OCI-LY1 (cell line): ENCODE measurements around the gene SLC25A51.

ENCODE experiments used
- H2AFZ ChIP-seq: fragments of 200-600 bp; sonication (generic), shearing (Covaris generic); 2 replicates; pipeline ENCODE4 v1.6.0; 2014; ENCODE audit warnings: antibody characterized with exemption, mild to moderate bottlenecking, low read length
- H3F3A ChIP-seq: fragments of 200-600 bp; sonication (generic), shearing (Covaris generic); 2 replicates; pipeline ENCODE4 v1.6.0; 2014; ENCODE audit warnings: mild to moderate bottlenecking, antibody characterized with exemption, low read length, moderate library complexity; ENCODE audit not compliant: insufficient read depth
- H3K27ac ChIP-seq: fragments of 200-600 bp; sonication (generic); 2 replicates; pipeline ENCODE4 v1.5.1; 2014; ENCODE audit warnings: low read length, mixed run types, mild to moderate bottlenecking, low read depth; ENCODE audit not compliant: poor library complexity, severe bottlenecking
- H3K27me3 ChIP-seq: fragments of 200-600 bp; sonication (generic); 2 replicates; pipeline ENCODE4 v1.6.0; 2014; ENCODE audit warnings: antibody characterized with exemption, mild to moderate bottlenecking, low read length, moderate library complexity; ENCODE audit not compliant: insufficient read depth
- H3K36me3 ChIP-seq: fragments of 200-600 bp; sonication (generic); 2 replicates; pipeline ENCODE4 v1.6.1; 2014; ENCODE audit warnings: mild to moderate bottlenecking, antibody characterized with exemption, low read length, moderate library complexity, mixed read lengths; ENCODE audit not compliant: insufficient read depth
- H3K4me1 ChIP-seq: fragments of 200-600 bp; sonication (generic); 2 replicates; pipeline ENCODE4 v1.5.1; 2014; ENCODE audit warnings: mild to moderate bottlenecking, low read length, moderate library complexity; ENCODE audit not compliant: insufficient read depth, severe bottlenecking
- H3K4me2 ChIP-seq: fragments of 200-600 bp; sonication (generic), shearing (Covaris generic); 2 replicates; pipeline ENCODE4 v1.6.1; 2014; ENCODE audit warnings: low read length
- H3K4me3 ChIP-seq: fragments of 200-600 bp; sonication (generic); 2 replicates; pipeline ENCODE4 v1.5.1; 2014; ENCODE audit warnings: low read length, low read depth, mild to moderate bottlenecking, mixed read lengths; ENCODE audit not compliant: poor library complexity, severe bottlenecking
- H3K79me2 ChIP-seq: fragments of 200-600 bp; shearing (Covaris generic); 2 replicates; pipeline ENCODE4 v1.6.1; 2016; ENCODE audit warnings: mixed run types, low read length, mixed read lengths; ENCODE audit not compliant: insufficient read depth
- H3K9ac ChIP-seq: fragments of 200-600 bp; sonication (generic), shearing (Covaris generic); 2 replicates; pipeline ENCODE4 v1.6.1; 2014; ENCODE audit warnings: mild to moderate bottlenecking, low read length, mixed read lengths
- H3K9me2 ChIP-seq: fragments of 200-600 bp; sonication (generic), shearing (Covaris generic); 2 replicates; pipeline ENCODE4 v1.6.1; 2014; ENCODE audit warnings: low read depth, mild to moderate bottlenecking, low read length, mixed read lengths
- H3K9me3 ChIP-seq: fragments of 200-600 bp; shearing (Covaris generic); 2 replicates; pipeline ENCODE4 v1.6.1; 2014; ENCODE audit warnings: low read length, mixed read lengths
- H4K20me1 ChIP-seq: fragments of 200-600 bp; sonication (generic), shearing (Covaris generic); 2 replicates; pipeline ENCODE4 v1.6.0; 2016; ENCODE audit warnings: mild to moderate bottlenecking, low read length; ENCODE audit not compliant: insufficient read depth
- CTCF ChIP-seq: fragments of 200-600 bp; sonication (generic), shearing (Covaris generic); IDR thresholded peaks from 2 replicates; pipeline ENCODE4 v1.5.1; 2017; ENCODE audit warnings: mild to moderate bottlenecking, antibody characterized with exemption, low read length, moderate library complexity, mixed read lengths
- EZH2 ChIP-seq: fragments of 200-600 bp; sonication (generic), shearing (Covaris generic); IDR thresholded peaks from 2 replicates; pipeline ENCODE4 v1.8.0; 2017; ENCODE audit warnings: borderline replicate concordance, mixed run types, mild to moderate bottlenecking, antibody characterized with exemption, low read length, moderate library complexity, mixed read lengths

Gene SLC25A51

GRCh38 chr9:37944266-37944650 is 40.3 kb upstream of the SLC25A51 start:
- Histone ChIP-seq H3K9ac (no peak overlapping the region), H3K27me3 (no peaks in the 10 kb centered on the region), H3F3A (no peaks in the 10 kb centered on the region), H4K20me1 (no peaks in the 10 kb centered on the region), H3K36me3 (no peaks in the 10 kb centered on the region), H2AFZ (no peak overlapping the region), H3K4me3 (no peak overlapping the region), H3K9me2 (no peaks in the 10 kb centered on the region), H3K79me2 (no peaks in the 10 kb centered on the region), H3K4me2 (no peak overlapping the region), H3K9me3 (no peaks in the 10 kb centered on the region), H3K27ac (no peak overlapping the region), H3K4me1 (no peaks in the 10 kb centered on the region)
- TF ChIP-seq EZH2 (no peak), CTCF (no peak)

GRCh38 chr9:37943345-37944265 is 39.7 kb upstream of the SLC25A51 start:
- no peaks in the 10 kb centered on the region for H3K4me1 ChIP-seq
- H3K79me2 ChIP-seq, result no peaks in the 10 kb centered on the region
- no peaks in the 10 kb centered on the region for H3K9me3 ChIP-seq
- no peaks in the 10 kb centered on the region for H3F3A ChIP-seq
- no peak overlapping the region for H2AFZ ChIP-seq
- no peaks in the 10 kb centered on the region for H3K9me2 ChIP-seq
- no peaks in the 10 kb centered on the region for H4K20me1 ChIP-seq
- no peak overlapping the region for H3K4me3 ChIP-seq
- H3K27me3 ChIP-seq, result no peaks in the 10 kb centered on the region
- no peak overlapping the region for H3K4me2 ChIP-seq
- TF ChIP-seq EZH2, result no peak
- TF ChIP-seq CTCF, result no peak
- H3K9ac ChIP-seq, result no peak overlapping the region
- no peaks in the 10 kb centered on the region for H3K36me3 ChIP-seq
- no peak overlapping the region for H3K27ac ChIP-seq

GRCh38 chr9:37942621-37943344 is 38.9 kb upstream of the SLC25A51 start:
- Histone ChIP-seq H3K9me3 (no peaks in the 10 kb centered on the region), H3K9me2 (no peaks in the 10 kb centered on the region), H4K20me1 (no peaks in the 10 kb centered on the region), H3K27me3 (no peaks in the 10 kb centered on the region), H2AFZ (no peak overlapping the region), H3K4me1 (no peaks in the 10 kb centered on the region), H3K4me2 (no peak overlapping the region), H3K27ac (no peak overlapping the region), H3F3A (no peaks in the 10 kb centered on the region), H3K4me3 (no peak overlapping the region), H3K79me2 (no peaks in the 10 kb centered on the region), H3K36me3 (no peaks in the 10 kb centered on the region), H3K9ac (no peak overlapping the region)
- no peak for TF ChIP-seq EZH2
- no peak for TF ChIP-seq CTCF
